Measurements from ENCODE around the gene SLC16A11.
"Not testable (repeated sequence)": the region's sequence is repeated elsewhere in the genome, so short reads cannot be mapped to it uniquely, and the experiment has no call there.

Gene SLC16A11

GRCh38 chr17:7005716-7006115 is 38.2 kb downstream of the SLC16A11 start:
- DNase-seq: no peak

- DNase-seq: peak; percentile 48 to 87
Measured at GRCh38 chr17:7004398-7005253, 39.3 kb downstream of the SLC16A11 start.

- no peak for DNase-seq
Measured at GRCh38 chr17:7003745-7004144, 40.1 kb downstream of the SLC16A11 start.

- no peak for DNase-seq
Measured at GRCh38 chr17:7002288-7003047, 41.4 kb downstream of the SLC16A11 start.

GRCh38 chr17:7001318-7001961 is 42.5 kb downstream of the SLC16A11 start:
- DNase-seq: peak in 1 of 2 donors; percentile 55

- no peak for DNase-seq
Measured at GRCh38 chr17:6998855-6999508, 44.9 kb downstream of the SLC16A11 start.

GRCh38 chr17:6997171-6997570 is 46.7 kb downstream of the SLC16A11 start:
- DNase-seq: no peak

- DNase-seq: no peak
Measured at GRCh38 chr17:6996256-6997011, 47.5 kb downstream of the SLC16A11 start.

GRCh38 chr17:6995500-6996255 is 48.2 kb downstream of the SLC16A11 start, which contains the start of gene ALOX12:
Gene ALOX12, plus strand, starts transcription at chr17:6996049. Its CDS starts 69 bp downstream, at chr17:6996118.
- DNase-seq: no peak

GRCh38 chr17:6994666-6995256 is 49.1 kb downstream of the SLC16A11 start:
- DNase-seq: no peak

GRCh38 chr17:6994118-6994598 is 49.7 kb downstream of the SLC16A11 start:
- no peak for DNase-seq

- DNase-seq: not testable (repeated sequence)
Measured at GRCh38 chr17:6993613-6994056, 50.3 kb downstream of the SLC16A11 start.

All from CD4-positive, alpha-beta T cell treated with Interferon alpha-2 for 1 hour (primary cell).